ENCODE data around the gene NHLRC2. TPM values are rescaled to one million over a fixed set of nuclear protein-coding genes. Genes with fewer than 3 reads are reported as not detected.

NHLRC2 gene
- total and polyA plus RNA-seq, 2 of the 13 experiments (the other 11 are each of a cell fraction or from before 2014, with no cell fraction given) = 7.6 to 12.7 TPM

DNA sequence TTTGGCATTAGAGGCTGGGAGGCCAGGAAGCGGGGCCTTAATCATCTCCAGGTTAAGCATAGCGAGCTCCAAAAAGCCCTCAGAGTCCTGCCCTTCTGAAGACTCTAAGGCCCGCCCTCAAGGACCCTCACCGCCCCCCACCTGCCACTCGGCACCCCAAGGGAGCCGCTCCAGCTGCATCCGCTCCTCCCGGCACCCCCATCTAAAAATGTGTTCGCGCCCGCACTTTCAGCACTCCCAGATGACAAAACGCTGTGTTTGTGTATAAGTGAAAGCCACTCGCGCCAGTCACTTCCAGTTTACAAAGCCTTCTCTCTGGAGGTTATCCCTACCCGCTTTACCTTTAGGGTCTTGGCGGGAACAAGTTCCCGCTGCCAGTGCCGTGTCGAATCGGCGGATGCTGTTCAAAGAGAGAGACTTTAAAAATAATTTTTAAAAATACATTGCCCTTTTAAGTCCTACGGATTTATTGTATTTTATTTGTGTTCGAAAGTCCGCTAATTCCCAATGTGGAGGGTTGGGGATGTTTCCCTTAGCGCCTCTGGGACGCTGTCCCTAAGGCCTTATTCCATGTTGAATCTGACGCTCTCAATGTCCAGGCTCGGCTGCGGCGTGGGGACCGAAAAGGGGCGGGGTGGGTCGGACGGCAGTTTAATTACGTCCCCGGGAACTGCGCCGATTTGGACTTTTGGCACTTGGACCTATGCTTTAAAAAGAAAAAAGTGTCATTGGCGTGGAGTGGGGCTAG, at the start of gene NHLRC2, which contains the start of gene DCLRE1A (continued):
- 0 out of 2 replicates have a peak, but pooled peaks have one; percentile 12 for TF ChIP-seq ZNF678 (CRISPR knock-in tag; IDR thresholded peaks at IDR 0.05)
- 0 out of 2 replicates have a peak, but pooled peaks have one; percentile 27 for TF ChIP-seq PATZ1 (CRISPR knock-in tag; IDR thresholded peaks at IDR 0.05)
- TF ChIP-seq, protein P1, sequence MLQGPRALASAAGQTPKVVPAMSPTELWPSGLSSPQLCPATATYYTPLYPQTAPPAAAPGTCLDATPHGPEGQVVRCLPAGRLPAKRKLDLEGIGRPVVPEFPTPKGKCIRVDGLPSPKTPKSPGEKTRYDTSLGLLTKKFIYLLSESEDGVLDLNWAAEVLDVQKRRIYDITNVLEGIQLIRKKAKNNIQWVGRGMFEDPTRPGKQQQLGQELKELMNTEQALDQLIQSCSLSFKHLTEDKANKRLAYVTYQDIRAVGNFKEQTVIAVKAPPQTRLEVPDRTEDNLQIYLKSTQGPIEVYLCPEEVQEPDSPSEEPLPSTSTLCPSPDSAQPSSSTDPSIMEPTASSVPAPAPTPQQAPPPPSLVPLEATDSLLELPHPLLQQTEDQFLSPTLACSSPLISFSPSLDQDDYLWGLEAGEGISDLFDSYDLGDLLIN (CRISPR knock-in tag; IDR thresholded peaks at IDR 0.05; ENCODE audit: borderline replicate concordance) = peak; percentile 73; the same call in 1 of the 2 replicates
- TF ChIP-seq SIN3B (IDR thresholded peaks at IDR 0.05; ENCODE audit: low read length) = peak; percentile 35; the same call in 1 of the 2 replicates
- TF ChIP-seq, protein P2, sequence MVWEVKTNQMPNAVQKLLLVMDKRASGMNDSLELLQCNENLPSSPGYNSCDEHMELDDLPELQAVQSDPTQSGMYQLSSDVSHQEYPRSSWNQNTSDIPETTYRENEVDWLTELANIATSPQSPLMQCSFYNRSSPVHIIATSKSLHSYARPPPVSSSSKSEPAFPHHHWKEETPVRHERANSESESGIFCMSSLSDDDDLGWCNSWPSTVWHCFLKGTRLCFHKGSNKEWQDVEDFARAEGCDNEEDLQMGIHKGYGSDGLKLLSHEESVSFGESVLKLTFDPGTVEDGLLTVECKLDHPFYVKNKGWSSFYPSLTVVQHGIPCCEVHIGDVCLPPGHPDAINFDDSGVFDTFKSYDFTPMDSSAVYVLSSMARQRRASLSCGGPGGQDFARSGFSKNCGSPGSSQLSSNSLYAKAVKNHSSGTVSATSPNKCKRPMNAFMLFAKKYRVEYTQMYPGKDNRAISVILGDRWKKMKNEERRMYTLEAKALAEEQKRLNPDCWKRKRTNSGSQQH (CRISPR knock-in tag; IDR thresholded peaks at IDR 0.05; ENCODE audit: low read depth) = no peak; the same call in 1 of the 2 replicates
- TF ChIP-seq, protein P3, sequence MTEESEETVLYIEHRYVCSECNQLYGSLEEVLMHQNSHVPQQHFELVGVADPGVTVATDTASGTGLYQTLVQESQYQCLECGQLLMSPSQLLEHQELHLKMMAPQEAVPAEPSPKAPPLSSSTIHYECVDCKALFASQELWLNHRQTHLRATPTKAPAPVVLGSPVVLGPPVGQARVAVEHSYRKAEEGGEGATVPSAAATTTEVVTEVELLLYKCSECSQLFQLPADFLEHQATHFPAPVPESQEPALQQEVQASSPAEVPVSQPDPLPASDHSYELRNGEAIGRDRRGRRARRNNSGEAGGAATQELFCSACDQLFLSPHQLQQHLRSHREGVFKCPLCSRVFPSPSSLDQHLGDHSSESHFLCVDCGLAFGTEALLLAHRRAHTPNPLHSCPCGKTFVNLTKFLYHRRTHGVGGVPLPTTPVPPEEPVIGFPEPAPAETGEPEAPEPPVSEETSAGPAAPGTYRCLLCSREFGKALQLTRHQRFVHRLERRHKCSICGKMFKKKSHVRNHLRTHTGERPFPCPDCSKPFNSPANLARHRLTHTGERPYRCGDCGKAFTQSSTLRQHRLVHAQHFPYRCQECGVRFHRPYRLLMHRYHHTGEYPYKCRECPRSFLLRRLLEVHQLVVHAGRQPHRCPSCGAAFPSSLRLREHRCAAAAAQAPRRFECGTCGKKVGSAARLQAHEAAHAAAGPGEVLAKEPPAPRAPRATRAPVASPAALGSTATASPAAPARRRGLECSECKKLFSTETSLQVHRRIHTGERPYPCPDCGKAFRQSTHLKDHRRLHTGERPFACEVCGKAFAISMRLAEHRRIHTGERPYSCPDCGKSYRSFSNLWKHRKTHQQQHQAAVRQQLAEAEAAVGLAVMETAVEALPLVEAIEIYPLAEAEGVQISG (CRISPR knock-in tag; IDR thresholded peaks at IDR 0.05) = peak; percentile 3; the same call in 1 of the 2 replicates
- TF ChIP-seq FOXA1 (IDR thresholded peaks at IDR 0.05) = no peak
- TF ChIP-seq FOXA1 (CRISPR knock-in tag; IDR thresholded peaks at IDR 0.05) = no peak
- TF ChIP-seq POLR2AphosphoS5 (IDR thresholded peaks at IDR 0.05; ENCODE audit: low read depth, low read length) = peak; percentile 42
- 0 out of 2 replicates have a peak, but pooled peaks have one; percentile 13 for TF ChIP-seq TARDBP (CRISPR knock-in tag; IDR thresholded peaks at IDR 0.05)
- TF ChIP-seq HNF4G (IDR thresholded peaks at IDR 0.05; ENCODE audit: borderline replicate concordance, low read depth, low read length) = 0 out of 2 replicates have a peak, but pooled peaks have one; percentile 6
- no peak for TF ChIP-seq HNF4G (CRISPR knock-in tag; IDR thresholded peaks at IDR 0.05; ENCODE audit: borderline replicate concordance, low read depth)
- TF ChIP-seq IKZF4 (CRISPR knock-in tag; IDR thresholded peaks at IDR 0.05; ENCODE audit: borderline replicate concordance, low read depth, not compliant biosample characterization) = no peak
- peak in 1 of 2 experiments; percentile 48; a peak in 2 of 4 replicates for TF ChIP-seq EP300 (IDR thresholded peaks at IDR 0.05; ENCODE audit: low read depth in 2 of 2, low read length in 2 of 2)
- TF ChIP-seq EP300 (CRISPR knock-in tag; IDR thresholded peaks at IDR 0.05; ENCODE audit: borderline replicate concordance) = no peak
- TF ChIP-seq, protein P4, sequence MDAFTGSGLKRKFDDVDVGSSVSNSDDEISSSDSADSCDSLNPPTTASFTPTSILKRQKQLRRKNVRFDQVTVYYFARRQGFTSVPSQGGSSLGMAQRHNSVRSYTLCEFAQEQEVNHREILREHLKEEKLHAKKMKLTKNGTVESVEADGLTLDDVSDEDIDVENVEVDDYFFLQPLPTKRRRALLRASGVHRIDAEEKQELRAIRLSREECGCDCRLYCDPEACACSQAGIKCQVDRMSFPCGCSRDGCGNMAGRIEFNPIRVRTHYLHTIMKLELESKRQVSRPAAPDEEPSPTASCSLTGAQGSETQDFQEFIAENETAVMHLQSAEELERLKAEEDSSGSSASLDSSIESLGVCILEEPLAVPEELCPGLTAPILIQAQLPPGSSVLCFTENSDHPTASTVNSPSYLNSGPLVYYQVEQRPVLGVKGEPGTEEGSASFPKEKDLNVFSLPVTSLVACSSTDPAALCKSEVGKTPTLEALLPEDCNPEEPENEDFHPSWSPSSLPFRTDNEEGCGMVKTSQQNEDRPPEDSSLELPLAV (CRISPR knock-in tag; conservative IDR thresholded peaks at IDR 0.05; ENCODE audit: low read depth) = no peak
- TF ChIP-seq TBX2 (CRISPR knock-in tag; IDR thresholded peaks at IDR 0.05; ENCODE audit: borderline replicate concordance) = 0 out of 2 replicates have a peak, but pooled peaks have one; percentile 27
- peak; percentile 86 for TF ChIP-seq E2F5 (CRISPR knock-in tag; conservative IDR thresholded peaks at IDR 0.05)
